ENCODE results near the gene CAVIN3.

The CAVIN3 gene

DNA sequence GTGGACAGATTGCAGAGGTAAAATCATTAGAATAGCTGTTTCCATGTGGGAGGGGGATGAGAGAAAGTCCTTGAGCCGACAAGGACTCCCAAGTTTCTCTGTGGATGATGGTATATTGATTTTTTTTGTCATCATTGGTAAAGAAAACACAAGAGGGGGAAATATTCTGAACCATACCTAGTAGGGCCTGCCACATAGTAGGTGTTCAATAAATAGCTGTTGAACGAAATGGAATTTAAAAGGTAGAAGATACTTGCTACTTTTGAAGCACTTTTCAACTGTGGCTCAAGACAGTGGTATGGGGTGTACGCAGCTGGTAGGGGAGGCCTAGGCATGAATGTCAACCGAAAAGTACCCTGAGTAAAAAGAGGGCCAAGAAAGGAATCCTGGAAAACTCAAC lies 2.1 kb downstream of the CAVIN3 start:
- TF ChIP-seq ZFX (IDR thresholded peaks at IDR 0.05; ENCODE audit: borderline replicate concordance): no peak
- TF ChIP-seq, protein P1, sequence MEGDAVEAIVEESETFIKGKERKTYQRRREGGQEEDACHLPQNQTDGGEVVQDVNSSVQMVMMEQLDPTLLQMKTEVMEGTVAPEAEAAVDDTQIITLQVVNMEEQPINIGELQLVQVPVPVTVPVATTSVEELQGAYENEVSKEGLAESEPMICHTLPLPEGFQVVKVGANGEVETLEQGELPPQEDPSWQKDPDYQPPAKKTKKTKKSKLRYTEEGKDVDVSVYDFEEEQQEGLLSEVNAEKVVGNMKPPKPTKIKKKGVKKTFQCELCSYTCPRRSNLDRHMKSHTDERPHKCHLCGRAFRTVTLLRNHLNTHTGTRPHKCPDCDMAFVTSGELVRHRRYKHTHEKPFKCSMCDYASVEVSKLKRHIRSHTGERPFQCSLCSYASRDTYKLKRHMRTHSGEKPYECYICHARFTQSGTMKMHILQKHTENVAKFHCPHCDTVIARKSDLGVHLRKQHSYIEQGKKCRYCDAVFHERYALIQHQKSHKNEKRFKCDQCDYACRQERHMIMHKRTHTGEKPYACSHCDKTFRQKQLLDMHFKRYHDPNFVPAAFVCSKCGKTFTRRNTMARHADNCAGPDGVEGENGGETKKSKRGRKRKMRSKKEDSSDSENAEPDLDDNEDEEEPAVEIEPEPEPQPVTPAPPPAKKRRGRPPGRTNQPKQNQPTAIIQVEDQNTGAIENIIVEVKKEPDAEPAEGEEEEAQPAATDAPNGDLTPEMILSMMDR (IDR thresholded peaks at IDR 0.05): no peak
- H3K27ac ChIP-seq: no peak overlapping the region

DNA sequence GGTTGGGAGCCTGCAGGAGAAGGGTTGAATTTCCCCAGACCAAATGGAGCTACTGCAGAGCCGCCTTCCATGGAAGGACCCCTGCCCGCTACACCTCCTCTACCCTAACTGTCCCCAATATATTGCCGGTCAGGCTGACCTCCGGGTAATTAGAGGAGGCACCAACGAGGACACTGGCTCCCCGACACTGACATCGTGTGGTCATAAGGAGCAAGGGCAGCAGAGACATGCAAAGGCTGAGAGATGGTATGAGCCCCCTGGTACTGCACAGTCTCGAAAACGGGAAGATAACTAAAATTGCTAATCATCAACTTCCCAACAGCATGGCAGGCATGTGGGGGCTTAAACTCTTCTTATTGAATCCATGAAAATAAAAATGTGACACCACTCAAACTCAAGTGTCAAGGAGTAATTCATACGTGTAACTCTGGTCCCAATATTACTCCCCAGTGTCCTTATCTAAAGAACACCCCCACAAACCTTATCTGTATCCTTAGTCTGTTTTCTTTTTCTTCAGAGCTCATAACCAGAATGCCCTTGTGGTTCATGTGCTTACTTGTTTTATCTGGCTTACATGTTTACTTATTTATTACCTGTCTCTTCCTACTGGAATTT lies 4.4 kb downstream of the CAVIN3 start:
- no peak overlapping the region for H3K27ac ChIP-seq
- TF ChIP-seq, protein P1 (IDR thresholded peaks at IDR 0.05): peak; percentile 87
- TF ChIP-seq ZFX (IDR thresholded peaks at IDR 0.05; ENCODE audit: borderline replicate concordance): no peak

- TF ChIP-seq, protein P1 (IDR thresholded peaks at IDR 0.05): no peak
- no peak for TF ChIP-seq ZFX (IDR thresholded peaks at IDR 0.05; ENCODE audit: borderline replicate concordance)
- H3K27ac ChIP-seq: no peak overlapping the region
Observed at GRCh38 chr11:6312106-6312505, 8.2 kb downstream of the CAVIN3 start.

DNA sequence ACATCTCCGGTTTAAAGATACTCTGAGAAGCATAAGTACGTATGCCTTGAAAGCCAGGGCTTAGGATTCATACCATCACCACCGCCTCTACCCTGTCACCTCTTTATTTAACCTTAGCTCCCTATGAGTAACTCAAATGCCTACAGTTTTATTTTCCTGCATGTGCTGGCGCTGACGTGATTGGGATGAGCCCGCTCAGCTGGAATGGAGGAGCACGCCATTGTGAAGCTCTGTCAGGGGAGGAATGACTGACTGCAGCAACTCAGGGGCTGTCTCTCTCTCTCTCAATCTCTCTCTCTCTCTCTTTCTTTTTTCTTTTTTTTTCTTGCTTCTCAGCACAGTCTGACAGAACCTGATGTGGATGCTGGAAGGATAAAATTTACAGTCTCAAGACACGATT lies 12.4 kb downstream of the CAVIN3 start:
- H3K27ac ChIP-seq: no peak overlapping the region
- no peak for TF ChIP-seq ZFX (IDR thresholded peaks at IDR 0.05; ENCODE audit: borderline replicate concordance)
- TF ChIP-seq, protein P1 (IDR thresholded peaks at IDR 0.05): no peak

GRCh38 chr11:6305297-6305696 lies 15.0 kb downstream of the CAVIN3 start:
- TF ChIP-seq, protein P1 (IDR thresholded peaks at IDR 0.05): no peak
- no peak for TF ChIP-seq ZFX (IDR thresholded peaks at IDR 0.05; ENCODE audit: borderline replicate concordance)
- no peak overlapping the region for H3K27ac ChIP-seq

DNA sequence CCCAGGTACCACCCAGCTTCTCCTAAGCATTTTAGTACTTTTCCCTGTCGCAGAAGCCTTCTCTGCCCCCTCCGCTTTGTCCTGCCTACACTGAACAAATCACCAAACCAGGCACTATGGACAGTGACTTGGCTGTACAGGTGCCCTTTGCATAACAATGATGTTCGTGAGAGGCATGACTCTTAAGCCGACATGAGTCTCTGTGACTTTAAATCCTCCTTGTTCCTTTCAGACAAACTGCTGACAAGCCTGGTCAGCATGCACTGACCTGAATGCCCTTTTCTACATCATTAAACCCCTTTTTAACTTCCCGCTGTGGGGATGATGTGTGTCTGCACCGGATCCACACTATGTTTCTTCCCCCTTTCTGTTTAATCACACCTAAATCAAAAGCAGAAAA lies 16.6 kb downstream of the CAVIN3 start:
- no peak for TF ChIP-seq ZFX (IDR thresholded peaks at IDR 0.05; ENCODE audit: borderline replicate concordance)
- TF ChIP-seq, protein P1 (IDR thresholded peaks at IDR 0.05): no peak
- H3K27ac ChIP-seq: no peak overlapping the region

DNA sequence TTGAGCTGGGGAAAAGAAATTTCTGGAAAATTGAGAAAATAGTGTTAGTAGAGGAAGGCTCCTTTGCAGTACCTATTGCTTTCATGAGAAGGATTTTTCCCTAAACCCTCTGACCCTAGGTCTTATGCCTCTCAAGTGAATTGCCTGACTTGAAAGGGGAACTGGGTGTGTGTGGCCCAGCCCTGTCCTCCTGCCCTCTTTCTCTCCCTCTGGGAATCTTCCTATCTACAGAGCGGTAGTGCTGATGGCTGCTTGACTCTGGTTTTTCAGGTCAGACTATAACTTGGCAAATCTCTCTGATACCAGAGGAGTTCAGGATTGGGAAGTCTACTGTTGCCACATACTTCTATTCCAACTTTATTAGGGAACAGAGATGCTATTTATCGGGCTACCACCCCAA lies 19.2 kb downstream of the CAVIN3 start:
- TF ChIP-seq, protein P1 (IDR thresholded peaks at IDR 0.05): no peak
- TF ChIP-seq ZFX (IDR thresholded peaks at IDR 0.05; ENCODE audit: borderline replicate concordance): no peak
- no peak overlapping the region for H3K27ac ChIP-seq
